H9 (cell line): ENCODE results near the gene SNED1. TPM values are rescaled to one million over a fixed set of nuclear protein-coding genes. Genes with fewer than 3 reads are reported as not detected.

Experiments used
- DNase-seq: peaks from one replicate; pipeline ENCODE4 v3.0.0-alpha.2; 2017
- H2AFZ ChIP-seq: one replicate; pipeline ENCODE4 v1.6.1; 2013; ENCODE audit warnings: mild to moderate bottlenecking, low read length, control low read depth, moderate library complexity
- H2AK5ac ChIP-seq: 2 replicates; pipeline ENCODE4 v1.6.1; 2013; ENCODE audit warnings: low read length, control low read depth, mixed read lengths; ENCODE audit not compliant: insufficient read length
- H2BK120ac ChIP-seq: one replicate; pipeline ENCODE4 v1.6.1; 2013; ENCODE audit warnings: low read depth, mild to moderate bottlenecking, low read length, control low read depth, inconsistent platforms; ENCODE audit not compliant: poor library complexity, severe bottlenecking
- H2BK12ac ChIP-seq: 2 replicates; pipeline ENCODE4 v1.6.1; 2013; ENCODE audit warnings: low read length, control low read depth, mixed read lengths, low read depth; ENCODE audit not compliant: insufficient read length
- H2BK15ac ChIP-seq: 2 replicates; pipeline ENCODE4 v1.6.1; 2013; ENCODE audit warnings: low read depth, low read length, control low read depth
- H2BK20ac ChIP-seq: one replicate; pipeline ENCODE4 v1.6.1; 2013; ENCODE audit warnings: low read depth, mild to moderate bottlenecking, low read length, control low read depth, inconsistent platforms; ENCODE audit not compliant: poor library complexity, severe bottlenecking
- H2BK5ac ChIP-seq: 2 replicates; pipeline ENCODE4 v1.6.1; 2013; ENCODE audit warnings: low read length, control low read depth, mixed read lengths; ENCODE audit not compliant: insufficient read length
- H3K14ac ChIP-seq: 2 replicates; pipeline ENCODE4 v1.6.1; 2013; ENCODE audit warnings: low read length, control low read depth; ENCODE audit not compliant: insufficient read depth
- H3K18ac ChIP-seq: 2 replicates; pipeline ENCODE4 v1.6.1; 2013; ENCODE audit warnings: low read depth, mild to moderate bottlenecking, mixed read lengths, low read length, control low read depth; ENCODE audit not compliant: insufficient read length
- H3K23ac ChIP-seq: 2 replicates; pipeline ENCODE4 v1.6.1; 2013; ENCODE audit warnings: low read length, control low read depth, mixed read lengths, low read depth; ENCODE audit not compliant: insufficient read length
- H3K23me2 ChIP-seq: 2 replicates; pipeline ENCODE4 v1.6.1; 2013; ENCODE audit warnings: low read depth, mild to moderate bottlenecking, mixed read lengths, low read length, control low read depth; ENCODE audit not compliant: insufficient read length, poor library complexity, severe bottlenecking
- H3K27ac ChIP-seq: 2 replicates; pipeline ENCODE4 v1.5.1; 2013; ENCODE audit warnings: low read length, control low read depth, mixed read lengths, low read depth; ENCODE audit not compliant: insufficient read length
- H3K27me3 ChIP-seq: 2 replicates; pipeline ENCODE4 v1.6.1; 2013; ENCODE audit warnings: low read length, control low read depth, inconsistent platforms; ENCODE audit not compliant: insufficient read depth
- H3K4ac ChIP-seq: 2 replicates; pipeline ENCODE4 v1.6.1; 2013; ENCODE audit warnings: low read depth, mild to moderate bottlenecking, control low read depth, inconsistent platforms, low read length, moderate library complexity
- H3K4me1 ChIP-seq: 2 replicates; pipeline ENCODE4 v1.6.1; 2013; ENCODE audit warnings: low read length, control low read depth, inconsistent platforms; ENCODE audit not compliant: insufficient read depth
- H3K4me2 ChIP-seq: 2 replicates; pipeline ENCODE4 v1.6.1; 2013; ENCODE audit warnings: low read length, control low read depth, mixed read lengths; ENCODE audit not compliant: insufficient read length, insufficient read depth
- H3K56ac ChIP-seq: 2 replicates; pipeline ENCODE4 v1.6.1; 2013; ENCODE audit warnings: low read depth, mild to moderate bottlenecking, mixed read lengths, low read length, control low read depth; ENCODE audit not compliant: insufficient read length
- H3K79me1 ChIP-seq: 2 replicates; pipeline ENCODE4 v1.6.1; 2013; ENCODE audit warnings: low read depth, mild to moderate bottlenecking, moderate library complexity, low read length, control low read depth, inconsistent platforms; ENCODE audit not compliant: insufficient read depth, poor library complexity, severe bottlenecking
- H3K79me2 ChIP-seq: 2 replicates; pipeline ENCODE4 v1.6.1; 2013; ENCODE audit warnings: low read length, control low read depth, inconsistent platforms; ENCODE audit not compliant: insufficient read depth
- H3K9ac ChIP-seq: 2 replicates; pipeline ENCODE4 v1.6.1; 2013; ENCODE audit warnings: low read length, control low read depth, mixed read lengths; ENCODE audit not compliant: insufficient read length; ENCODE audit errors: extremely low read depth
- H3K9me3 ChIP-seq: one replicate; pipeline ENCODE4 v1.6.1; 2013; ENCODE audit warnings: low read depth, low read length, inconsistent platforms; ENCODE audit not compliant: control insufficient read depth
- H3T11ph ChIP-seq: one replicate; pipeline ENCODE4 v1.6.1; 2013; ENCODE audit warnings: mild to moderate bottlenecking, low read length, control low read depth, inconsistent platforms
- H4K20me1 ChIP-seq: one replicate; pipeline ENCODE4 v1.6.1; 2013; ENCODE audit not compliant: control insufficient read depth, insufficient read length, insufficient read depth
- H4K5ac ChIP-seq: 2 replicates; pipeline ENCODE4 v1.6.1; 2013; ENCODE audit warnings: low read depth, mild to moderate bottlenecking, mixed read lengths, low read length, control low read depth; ENCODE audit not compliant: insufficient read length
- H4K8ac ChIP-seq: replicated peaks from 2 replicates; pipeline ENCODE4 v1.6.1; 2013; ENCODE audit warnings: low read length, control low read depth, mixed read lengths, low read depth; ENCODE audit not compliant: insufficient read length
- H4K91ac ChIP-seq: 2 replicates; pipeline ENCODE4 v1.6.1; 2013; ENCODE audit warnings: low read depth, mild to moderate bottlenecking, moderate library complexity, mixed read lengths, low read length, control low read depth; ENCODE audit not compliant: insufficient read length
- H3K27ac Mint-ChIP-seq, 3 experiments: 2 replicates in 2 of 3; 3 replicates in 1 of 3; pipeline ENCODE4 v1.8.0; 2020 to 2021; ENCODE audit warnings: mixed read lengths in 3 of 3, mild to moderate bottlenecking in 1 of 3, moderate library complexity in 1 of 3
- H3K27me3 Mint-ChIP-seq: 2 replicates; pipeline ENCODE4 v1.8.0; 2021; ENCODE audit warnings: low read depth, mild to moderate bottlenecking, moderate library complexity, mixed read lengths
- H3K36me3 Mint-ChIP-seq, 3 experiments: 2 replicates in 2 of 3; 3 replicates in 1 of 3; pipeline ENCODE4 v1.8.0; 2020 to 2021; ENCODE audit warnings: low read depth in 3 of 3, mixed read lengths in 3 of 3; ENCODE audit not compliant: insufficient read depth in 1 of 3
- H3K4me1 Mint-ChIP-seq, 2 experiments: 2 replicates each; pipeline ENCODE4 v1.8.0; 2020; ENCODE audit warnings: mixed read lengths in 2 of 2
- H3K4me3 Mint-ChIP-seq, 2 experiments: 2 replicates in 1 of 2; 3 replicates in 1 of 2; pipeline ENCODE4 v1.8.0; 2020 to 2021; ENCODE audit warnings: mild to moderate bottlenecking in 2 of 2, mixed read lengths in 2 of 2, moderate library complexity in 1 of 2
- H3K9me3 Mint-ChIP-seq, 2 experiments: 2 replicates in 1 of 2; 3 replicates in 1 of 2; pipeline ENCODE4 v1.8.0; 2020; ENCODE audit warnings: mild to moderate bottlenecking in 2 of 2, mixed read lengths in 2 of 2, moderate library complexity in 1 of 2
- WGBS: extraction: QIAGEN DNeasy Blood & Tissue Kit; methylation state at CpG from one replicate; pipeline ENCODE4 v1.1.7; 2013; ENCODE audit warnings: missing lambda C conversion rate, low lambda C conversion rate, mixed read lengths; ENCODE audit not compliant: insufficient read length; ENCODE audit errors: extremely low coverage; 5-methylcytosine and 5-hydroxymethylcytosine counted together
- total RNA-seq: library from RNA; stranded (reverse); gene quantifications from 2 replicates; pipeline ENCODE4 v1.2.1, GENCODE V29; 2021
- TF ChIP-seq, protein P1 (sequence below): fragments of 200-600 bp; sonication (generic); conservative IDR thresholded peaks from 3 replicates; pipeline ENCODE4 v1.8.0; 2021; ENCODE audit warnings: antibody characterized with exemption, mild to moderate bottlenecking

Gene SNED1
- total RNA-seq, 1 experiment from 2014 or later = 2.5 TPM

DNA sequence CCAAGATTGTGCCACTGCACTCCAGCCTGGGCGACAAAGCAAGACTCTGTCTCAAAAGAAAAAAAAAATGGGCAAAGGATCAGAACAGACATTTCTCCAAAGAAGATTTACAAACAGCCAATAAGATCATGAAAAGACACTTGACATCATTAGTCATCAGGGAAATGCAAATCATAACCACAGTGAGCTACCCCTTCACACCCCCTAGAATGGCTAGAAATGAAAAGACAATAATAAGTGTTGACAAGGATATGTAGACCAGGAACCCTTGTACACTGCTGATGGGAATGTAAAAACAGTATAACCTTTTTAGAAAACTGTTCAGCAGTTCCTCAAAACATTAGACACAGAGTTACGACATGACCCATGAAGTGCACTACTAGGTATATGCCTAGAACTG lies 122.0 kb downstream of the SNED1 start:
- H3K9me3 ChIP-seq = no peaks in the 10 kb centered on the region
- TF ChIP-seq, protein P1, sequence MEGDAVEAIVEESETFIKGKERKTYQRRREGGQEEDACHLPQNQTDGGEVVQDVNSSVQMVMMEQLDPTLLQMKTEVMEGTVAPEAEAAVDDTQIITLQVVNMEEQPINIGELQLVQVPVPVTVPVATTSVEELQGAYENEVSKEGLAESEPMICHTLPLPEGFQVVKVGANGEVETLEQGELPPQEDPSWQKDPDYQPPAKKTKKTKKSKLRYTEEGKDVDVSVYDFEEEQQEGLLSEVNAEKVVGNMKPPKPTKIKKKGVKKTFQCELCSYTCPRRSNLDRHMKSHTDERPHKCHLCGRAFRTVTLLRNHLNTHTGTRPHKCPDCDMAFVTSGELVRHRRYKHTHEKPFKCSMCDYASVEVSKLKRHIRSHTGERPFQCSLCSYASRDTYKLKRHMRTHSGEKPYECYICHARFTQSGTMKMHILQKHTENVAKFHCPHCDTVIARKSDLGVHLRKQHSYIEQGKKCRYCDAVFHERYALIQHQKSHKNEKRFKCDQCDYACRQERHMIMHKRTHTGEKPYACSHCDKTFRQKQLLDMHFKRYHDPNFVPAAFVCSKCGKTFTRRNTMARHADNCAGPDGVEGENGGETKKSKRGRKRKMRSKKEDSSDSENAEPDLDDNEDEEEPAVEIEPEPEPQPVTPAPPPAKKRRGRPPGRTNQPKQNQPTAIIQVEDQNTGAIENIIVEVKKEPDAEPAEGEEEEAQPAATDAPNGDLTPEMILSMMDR = no peak
- H3K27ac Mint-ChIP-seq = no peak overlapping the region
- no peak overlapping the region for H3K4ac ChIP-seq
- no peak overlapping the region for H3K4me3 Mint-ChIP-seq
- H4K20me1 ChIP-seq = no peaks in the 10 kb centered on the region
- no peak overlapping the region for H2BK5ac ChIP-seq
- no peak overlapping the region for H3K9ac ChIP-seq
- peaks cover 13 to 53% (median 48%) of the 10 kb centered on the region in 3 experiments; a peak in 6 of 7 replicates for H3K36me3 Mint-ChIP-seq
- H3K14ac ChIP-seq = no peak overlapping the region
- no peaks in the 10 kb centered on the region for H3K79me2 ChIP-seq
- H3K27me3 Mint-ChIP-seq = no peaks in the 10 kb centered on the region
- DNase-seq = no peak
- H3K4me2 ChIP-seq = no peak overlapping the region
- no peak overlapping the region for H2BK20ac ChIP-seq
- H3K9me3 Mint-ChIP-seq = no peaks in the 10 kb centered on the region
- H3K23me2 ChIP-seq = no peaks in the 10 kb centered on the region
- H2BK120ac ChIP-seq = no peak overlapping the region
- no peaks in the 10 kb centered on the region for H3K79me1 ChIP-seq
- WGBS = no CpG with 5 or more reads among the region's 2 CpGs
- H3K18ac ChIP-seq = no peak overlapping the region
- no peak overlapping the region for H3K23ac ChIP-seq
- H3T11ph ChIP-seq = no peak overlapping the region
- no peak overlapping the region for H2BK15ac ChIP-seq
- H4K5ac ChIP-seq = no peak overlapping the region
- H2AFZ ChIP-seq = no peak overlapping the region
- no peak overlapping the region for H2AK5ac ChIP-seq
- H4K91ac ChIP-seq = no peak overlapping the region
- H2BK12ac ChIP-seq = no peak overlapping the region
- H3K27me3 ChIP-seq = no peaks in the 10 kb centered on the region
- no peak overlapping the region for H4K8ac ChIP-seq
- H3K4me1 Mint-ChIP-seq = no peaks in the 10 kb centered on the region
- no peaks in the 10 kb centered on the region for H3K4me1 ChIP-seq
- H3K27ac ChIP-seq = no peak overlapping the region
- no peak overlapping the region for H3K56ac ChIP-seq
